Left lung (tissue), 10 donors: Measurements from ENCODE around the gene MEGF9. TPM values are rescaled to one million over a fixed set of nuclear protein-coding genes. Genes with fewer than 3 reads are reported as not detected.

Experiments
- ATAC-seq: fragments of 200-7000 bp; cut with Tn5 transposase; one replicate; pipeline ENCODE4 v1.9.1; 2020; ENCODE audit warnings: moderate library complexity
- DNase-seq, 4 donors: peaks; one replicate each; pipeline ENCODE4 v3.0.0-alpha.2; 2013 to 2020
- H3K27ac ChIP-seq, 2 donors: fragments of 200-600 bp; sonication (generic) in 1 of 2; one replicate each; pipeline versions ENCODE4 v1.5.0 to v1.8.0; 2020 to 2021
- H3K27me3 ChIP-seq, 2 donors: fragments of 200-600 bp; sonication (generic) in 1 of 2; one replicate each; pipeline versions ENCODE4 v1.5.0 to v1.8.0; 2020 to 2021
- H3K36me3 ChIP-seq, 2 donors: fragments of 200-600 bp; sonication (generic) in 1 of 2; one replicate each; pipeline versions ENCODE4 v1.5.0 to v1.8.0; 2020 to 2021
- H3K4me1 ChIP-seq, 2 donors: fragments of 200-600 bp; one replicate each; pipeline ENCODE4 v1.8.0; 2021
- H3K4me3 ChIP-seq, 2 donors: fragments of 200-600 bp; sonication (generic) in 1 of 2; one replicate each; pipeline versions ENCODE4 v1.5.0 to v1.8.0; 2020 to 2021; ENCODE audit warnings: mild to moderate bottlenecking in 1 of 2
- H3K9me3 ChIP-seq, 2 donors: fragments of 200-600 bp; sonication (generic) in 1 of 2; one replicate each; pipeline versions ENCODE4 v1.5.0 to v1.8.0; 2020 to 2021
- CTCF ChIP-seq, 2 donors: fragments of 200-600 bp; sonication (generic) in 1 of 2; IDR thresholded peaks; one replicate each; pipeline versions ENCODE4 v1.5.0 to v1.8.0; 2021; ENCODE audit warnings: antibody characterized with exemption in 2 of 2
- intact Hi-C, 2 donors: fragments of 100-400 bp; cut with DNase I; formaldehyde crosslinking; loops; one replicate each; pipeline versions ENCODE4 v1.11.2 to v1.14.2; 2022
- polyA plus RNA-seq, 6 donors: library from polyadenylated mRNA; unstranded; fragments of 120-200 nt; gene quantifications; one replicate each; pipeline ENCODE4 v1.2.1, GENCODE V29; 2013; ENCODE audit not compliant: insufficient read length in 6 of 6
- total RNA-seq, 2 donors: library from RNA; stranded (reverse); fragmentation: NEBNext Ultra II Directional; extraction: Animal tissue kit (Norgen Biotek cat#: 25700); gene quantifications; one replicate each; pipeline ENCODE4 v1.2.1, GENCODE V29; 2021
- donor health status: DM: no; HTN: yes; CAD: no.
- donor health status: DM: no; HTN: no; CAD: no.

The MEGF9 gene
- total and polyA plus RNA-seq, 8 donors, result 13.8 to 103 (median 15.3) TPM

- Histone ChIP-seq H3K9me3 (no peaks in the 10 kb centered on the region), H3K4me3 (no peak overlapping the region), H3K27ac (peak overlapping the region; percentile 76 to 90), H3K36me3 (no peaks in the 10 kb centered on the region), H3K27me3 (no peaks in the 10 kb centered on the region), H3K4me1 (peaks cover 7 to 84% of the 10 kb centered on the region in 2 donors)
- DNase-seq (no peak), ATAC-seq (no peak)
- intact Hi-C loops, result no loop called here
- no peak for TF ChIP-seq CTCF (IDR thresholded peaks at IDR 0.05)
These were observed 20.5 kb upstream of the MEGF9 start for GRCh38 chr9:120734607-120735410.

- peak; percentile 68 for ATAC-seq
- TF ChIP-seq CTCF (IDR thresholded peaks at IDR 0.05), result no peak
These were observed 18.9 kb upstream of the MEGF9 start for GRCh38 chr9:120733190-120733589.

GRCh38 chr9:120730654-120731514 is 16.6 kb upstream of the MEGF9 start:
- Histone ChIP-seq H3K36me3 (no peaks in the 10 kb centered on the region), H3K27me3 (no peaks in the 10 kb centered on the region), H3K9me3 (no peaks in the 10 kb centered on the region), H3K4me1 (peaks cover 7 to 74% of the 10 kb centered on the region in 2 donors), H3K4me3 (no peak overlapping the region), H3K27ac (peak overlapping the region; percentile 69 to 90)
- ATAC-seq (peak; percentile 82), DNase-seq (peak in 1 of 4 donors; percentile 81)
- intact Hi-C loops, result no loop called here
- no peak for TF ChIP-seq CTCF (IDR thresholded peaks at IDR 0.05)

More at GRCh38 chr9:120733190-120733589, 18.9 kb upstream of the MEGF9 start:
- Histone ChIP-seq H3K9me3 (no peaks in the 10 kb centered on the region), H3K36me3 (no peaks in the 10 kb centered on the region), H3K4me1 (peaks cover 7 to 90% of the 10 kb centered on the region in 2 donors), H3K4me3 (no peak overlapping the region), H3K27me3 (no peaks in the 10 kb centered on the region), H3K27ac (peak overlapping the region; percentile 69 to 90)
- intact Hi-C loops, result no loop called here
- DNase-seq, result peak in 1 of 4 donors; percentile 81

GRCh38 chr9:120729791-120730241 is 15.5 kb upstream of the MEGF9 start:
- DNase-seq (no peak), ATAC-seq (no peak)
- Histone ChIP-seq H3K36me3 (no peaks in the 10 kb centered on the region), H3K4me3 (no peak overlapping the region), H3K27ac (peak overlapping the region; percentile 69 to 90), H3K27me3 (no peaks in the 10 kb centered on the region), H3K9me3 (no peaks in the 10 kb centered on the region), H3K4me1 (peaks cover 7 to 64% of the 10 kb centered on the region in 2 donors)
- no peak for TF ChIP-seq CTCF (IDR thresholded peaks at IDR 0.05)
- intact Hi-C loops, result no loop called here

GRCh38 chr9:120726484-120726883 is 12.2 kb upstream of the MEGF9 start:
- H3K27me3 ChIP-seq, result no peaks in the 10 kb centered on the region
- H3K36me3 ChIP-seq, result no peaks in the 10 kb centered on the region
- intact Hi-C loops, result no loop called here
- ATAC-seq (no peak), DNase-seq (no peak)
- peaks cover 3 to 31% of the 10 kb centered on the region in 2 donors for H3K4me1 ChIP-seq
- no peaks in the 10 kb centered on the region for H3K9me3 ChIP-seq
- no peak overlapping the region for H3K27ac ChIP-seq
- H3K4me3 ChIP-seq, result no peak overlapping the region
- TF ChIP-seq CTCF (IDR thresholded peaks at IDR 0.05), result no peak
